ENCODE results near the gene SMYD3.

SMYD3 gene

DNA sequence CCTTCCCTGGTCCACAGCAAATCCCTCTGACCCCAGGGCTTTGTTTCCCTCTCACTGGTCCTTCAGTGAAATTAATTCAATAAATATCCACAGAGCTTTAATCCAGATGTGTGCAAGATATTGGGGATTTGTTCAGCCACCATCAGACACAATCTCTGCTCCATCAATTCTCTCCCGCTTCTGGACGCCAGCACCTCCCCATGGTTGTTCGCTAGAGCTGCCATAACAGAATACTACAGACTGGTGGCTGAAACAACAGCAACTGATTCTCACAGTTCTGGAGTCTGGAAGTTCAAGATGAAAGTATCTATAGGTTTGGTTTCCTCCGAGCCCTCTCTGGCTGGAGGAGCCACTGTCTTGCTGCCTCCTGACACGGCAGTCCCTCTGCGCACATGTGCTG lies 303.9 kb downstream of the SMYD3 start:
- no peaks in the 10 kb centered on the region for H3K9me3 ChIP-seq (ENCODE audit: control insufficient read depth in 1 of 2, low read length in 2 of 2)
- no peaks in the 10 kb centered on the region for H3K27me3 ChIP-seq (ENCODE audit: low read depth, low read length)
- H3K27ac ChIP-seq (ENCODE audit: low read length) = no peak overlapping the region
- no peak overlapping the region for H3K4me3 ChIP-seq (ENCODE audit: low read depth in 1 of 2, low read length in 2 of 2)
- H3K36me3 ChIP-seq (ENCODE audit: control insufficient read depth in 1 of 2, insufficient read depth in 2 of 2, low read length in 2 of 2) = no peaks in the 10 kb centered on the region
- peaks cover 0 to 9% of the 10 kb centered on the region in 2 donors for H3K4me1 ChIP-seq (ENCODE audit: control insufficient read depth in 1 of 2, insufficient read depth in 2 of 2, low read length in 2 of 2)

DNA sequence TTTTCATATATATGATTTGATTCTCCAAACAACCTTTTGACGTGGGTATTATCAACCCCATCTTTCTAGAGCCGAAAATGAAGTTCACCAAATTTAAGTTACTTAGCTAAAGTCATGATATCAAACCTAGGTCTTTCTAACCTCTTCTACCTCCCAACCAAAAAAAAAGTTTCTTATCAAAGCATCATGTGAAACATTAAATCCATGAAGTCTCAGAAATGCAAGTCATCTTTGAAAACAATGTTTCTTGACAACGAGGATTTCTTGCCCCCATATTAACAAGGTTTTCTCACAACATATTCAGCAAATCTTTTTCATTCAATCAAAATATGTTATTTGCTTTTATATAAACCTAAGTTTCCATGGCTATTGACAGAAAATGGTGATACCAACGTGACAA lies 306.3 kb downstream of the SMYD3 start:
- Histone ChIP-seq H3K4me3 (ENCODE audit: low read depth in 1 of 2, low read length in 2 of 2) (no peak overlapping the region), H3K27me3 (ENCODE audit: low read depth, low read length) (no peaks in the 10 kb centered on the region), H3K27ac (ENCODE audit: low read length) (no peak overlapping the region), H3K36me3 (ENCODE audit: control insufficient read depth in 1 of 2, insufficient read depth in 2 of 2, low read length in 2 of 2) (no peaks in the 10 kb centered on the region), H3K4me1 (ENCODE audit: control insufficient read depth in 1 of 2, insufficient read depth in 2 of 2, low read length in 2 of 2) (peaks cover 0 to 9% of the 10 kb centered on the region in 2 donors), H3K9me3 (ENCODE audit: control insufficient read depth in 1 of 2, low read length in 2 of 2) (no peaks in the 10 kb centered on the region)

DNA sequence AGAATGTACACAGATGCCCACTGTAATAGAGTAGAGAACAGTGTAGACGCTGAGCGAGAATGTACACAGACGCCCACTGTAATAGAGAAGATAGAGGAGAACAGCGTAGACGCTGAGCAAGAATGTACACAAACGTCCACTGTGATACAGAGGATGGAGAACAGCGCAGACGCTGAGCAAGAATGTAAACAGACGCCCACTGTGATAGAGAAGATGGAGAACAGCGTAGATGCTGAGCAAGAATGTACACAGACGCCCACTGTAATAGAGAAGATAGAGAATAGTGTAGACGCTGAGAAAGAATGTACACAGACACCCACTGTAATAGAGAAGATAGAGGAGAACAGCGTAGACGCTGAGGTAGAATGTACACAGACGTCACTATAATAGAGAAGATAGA lies 306.9 kb downstream of the SMYD3 start:
- no peaks in the 10 kb centered on the region for H3K9me3 ChIP-seq (ENCODE audit: control insufficient read depth in 1 of 2, low read length in 2 of 2)
- no peak overlapping the region for H3K27ac ChIP-seq (ENCODE audit: low read length)
- peaks cover 0 to 9% of the 10 kb centered on the region in 2 donors for H3K4me1 ChIP-seq (ENCODE audit: control insufficient read depth in 1 of 2, insufficient read depth in 2 of 2, low read length in 2 of 2)
- no peaks in the 10 kb centered on the region for H3K27me3 ChIP-seq (ENCODE audit: low read depth, low read length)
- no peak overlapping the region for H3K4me3 ChIP-seq (ENCODE audit: low read depth in 1 of 2, low read length in 2 of 2)
- H3K36me3 ChIP-seq (ENCODE audit: control insufficient read depth in 1 of 2, insufficient read depth in 2 of 2, low read length in 2 of 2) = no peaks in the 10 kb centered on the region

DNA sequence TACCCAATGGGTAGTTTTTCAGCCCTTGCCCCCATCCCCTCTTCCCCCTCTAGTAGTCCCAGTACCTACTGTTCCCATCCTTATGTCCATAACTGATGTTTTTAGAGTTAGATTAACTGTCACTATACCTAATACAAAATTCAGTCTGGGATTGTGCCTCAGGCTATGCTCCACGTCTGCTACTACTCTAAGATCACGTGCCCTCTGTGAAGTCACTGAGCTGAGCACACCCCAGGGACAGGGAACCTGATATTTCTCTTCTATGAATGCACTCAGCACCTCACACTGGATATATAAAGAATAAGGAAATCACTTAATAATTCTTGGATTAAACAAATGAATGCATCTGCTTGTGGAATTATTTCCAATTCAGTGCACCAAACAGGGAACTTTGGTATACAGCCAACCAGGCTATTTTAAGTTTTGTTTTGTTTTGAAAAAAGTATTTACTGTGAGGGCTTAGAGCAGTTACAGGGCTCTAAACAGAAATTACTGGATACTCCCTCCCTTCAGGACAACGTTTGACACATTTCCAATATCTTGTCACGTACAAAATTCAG lies 307.9 kb downstream of the SMYD3 start:
- no peaks in the 10 kb centered on the region for H3K36me3 ChIP-seq (ENCODE audit: control insufficient read depth in 1 of 2, insufficient read depth in 2 of 2, low read length in 2 of 2)
- H3K9me3 ChIP-seq (ENCODE audit: control insufficient read depth in 1 of 2, low read length in 2 of 2) = no peaks in the 10 kb centered on the region
- H3K4me3 ChIP-seq (ENCODE audit: low read depth in 1 of 2, low read length in 2 of 2) = no peak overlapping the region
- no peaks in the 10 kb centered on the region for H3K27me3 ChIP-seq (ENCODE audit: low read depth, low read length)
- no peak overlapping the region for H3K27ac ChIP-seq (ENCODE audit: low read length)
- peaks cover 0 to 9% of the 10 kb centered on the region in 2 donors for H3K4me1 ChIP-seq (ENCODE audit: control insufficient read depth in 1 of 2, insufficient read depth in 2 of 2, low read length in 2 of 2)

DNA sequence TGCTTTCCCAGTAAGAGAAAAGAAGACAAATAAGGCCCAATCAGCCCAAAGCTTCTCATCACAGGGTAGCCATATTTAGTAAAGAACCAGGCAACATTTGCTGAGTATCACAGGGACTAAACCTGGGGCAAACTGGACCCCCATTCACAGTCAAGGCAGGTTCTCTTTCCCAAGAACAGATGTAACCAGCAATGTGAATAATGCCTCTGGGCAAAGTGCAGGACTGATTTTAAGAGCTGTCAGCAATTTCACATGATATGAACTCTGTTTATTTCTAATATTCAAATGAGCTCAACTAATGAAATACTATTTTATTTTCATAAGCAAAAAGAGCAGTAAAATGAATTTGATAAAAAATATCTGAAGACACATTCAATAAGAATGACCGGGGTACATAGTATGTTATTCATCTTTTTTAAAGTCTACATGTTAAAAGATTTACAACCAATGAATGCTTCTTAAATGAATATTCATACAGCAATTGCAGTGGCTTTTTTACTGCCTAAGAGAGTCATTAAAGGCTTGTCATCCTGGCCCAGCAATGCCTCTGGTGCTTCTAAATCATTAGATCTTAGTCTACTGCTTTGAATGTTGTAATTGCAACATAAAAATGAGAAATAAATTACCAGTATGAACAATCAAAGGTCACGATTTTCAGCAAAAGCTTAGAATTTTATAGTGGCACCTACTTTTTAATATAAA lies 308.8 kb downstream of the SMYD3 start:
- no peaks in the 10 kb centered on the region for H3K36me3 ChIP-seq (ENCODE audit: control insufficient read depth in 1 of 2, insufficient read depth in 2 of 2, low read length in 2 of 2)
- no peak overlapping the region for H3K27ac ChIP-seq (ENCODE audit: low read length)
- H3K9me3 ChIP-seq (ENCODE audit: control insufficient read depth in 1 of 2, low read length in 2 of 2) = no peaks in the 10 kb centered on the region
- H3K4me1 ChIP-seq (ENCODE audit: control insufficient read depth in 1 of 2, insufficient read depth in 2 of 2, low read length in 2 of 2) = peaks cover 0 to 9% of the 10 kb centered on the region in 2 donors
- no peak overlapping the region for H3K4me3 ChIP-seq (ENCODE audit: low read depth in 1 of 2, low read length in 2 of 2)
- no peaks in the 10 kb centered on the region for H3K27me3 ChIP-seq (ENCODE audit: low read depth, low read length)

DNA sequence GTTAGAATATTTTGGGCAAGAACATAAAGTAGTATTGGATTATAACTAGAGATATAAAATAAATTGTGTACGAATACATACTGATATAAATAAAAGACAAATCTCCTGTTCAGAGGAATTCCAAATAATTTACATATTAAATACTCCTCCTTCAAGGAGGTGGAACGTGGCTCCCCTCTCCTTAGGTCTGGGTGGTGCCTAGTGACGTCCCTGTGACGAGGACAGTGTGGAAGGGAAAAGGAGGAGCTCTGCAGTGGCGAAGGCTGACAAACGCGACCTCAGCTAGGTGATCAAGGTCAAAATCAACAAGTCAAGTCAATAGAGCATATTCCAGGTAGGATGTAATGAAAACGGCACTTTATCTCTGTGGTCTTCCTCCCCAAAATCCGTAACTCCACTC lies 310.0 kb downstream of the SMYD3 start:
- Histone ChIP-seq H3K4me3 (ENCODE audit: low read depth in 1 of 2, low read length in 2 of 2) (no peak overlapping the region), H3K27me3 (ENCODE audit: low read depth, low read length) (no peaks in the 10 kb centered on the region), H3K36me3 (ENCODE audit: control insufficient read depth in 1 of 2, insufficient read depth in 2 of 2, low read length in 2 of 2) (no peaks in the 10 kb centered on the region), H3K4me1 (ENCODE audit: control insufficient read depth in 1 of 2, insufficient read depth in 2 of 2, low read length in 2 of 2) (peaks cover 0 to 9% of the 10 kb centered on the region in 2 donors), H3K9me3 (ENCODE audit: control insufficient read depth in 1 of 2, low read length in 2 of 2) (no peaks in the 10 kb centered on the region), H3K27ac (ENCODE audit: low read length) (no peak overlapping the region)

DNA sequence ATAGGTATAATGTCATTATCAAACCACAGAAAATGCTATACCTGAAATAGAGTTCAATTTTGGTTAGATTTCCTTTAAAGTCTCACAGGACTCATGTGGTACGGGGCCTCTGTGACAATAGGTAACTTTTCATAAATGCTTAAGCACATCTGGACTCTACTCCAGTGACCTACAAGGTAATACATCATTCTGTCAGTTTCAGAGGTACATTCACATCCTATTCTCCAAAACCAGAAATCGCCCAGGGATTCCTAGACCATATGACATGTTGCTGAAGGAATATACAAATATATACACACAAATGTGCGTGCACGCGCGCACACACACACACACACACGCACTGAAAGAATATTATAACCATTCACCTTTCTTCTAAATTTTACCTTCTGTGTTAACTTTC lies 311.8 kb downstream of the SMYD3 start:
- Histone ChIP-seq H3K4me1 (ENCODE audit: control insufficient read depth in 1 of 2, insufficient read depth in 2 of 2, low read length in 2 of 2) (peaks cover 0 to 9% of the 10 kb centered on the region in 2 donors), H3K27me3 (ENCODE audit: low read depth, low read length) (no peaks in the 10 kb centered on the region), H3K9me3 (ENCODE audit: control insufficient read depth in 1 of 2, low read length in 2 of 2) (no peaks in the 10 kb centered on the region), H3K4me3 (ENCODE audit: low read depth in 1 of 2, low read length in 2 of 2) (no peak overlapping the region), H3K36me3 (ENCODE audit: control insufficient read depth in 1 of 2, insufficient read depth in 2 of 2, low read length in 2 of 2) (no peaks in the 10 kb centered on the region), H3K27ac (ENCODE audit: low read length) (no peak overlapping the region)

DNA sequence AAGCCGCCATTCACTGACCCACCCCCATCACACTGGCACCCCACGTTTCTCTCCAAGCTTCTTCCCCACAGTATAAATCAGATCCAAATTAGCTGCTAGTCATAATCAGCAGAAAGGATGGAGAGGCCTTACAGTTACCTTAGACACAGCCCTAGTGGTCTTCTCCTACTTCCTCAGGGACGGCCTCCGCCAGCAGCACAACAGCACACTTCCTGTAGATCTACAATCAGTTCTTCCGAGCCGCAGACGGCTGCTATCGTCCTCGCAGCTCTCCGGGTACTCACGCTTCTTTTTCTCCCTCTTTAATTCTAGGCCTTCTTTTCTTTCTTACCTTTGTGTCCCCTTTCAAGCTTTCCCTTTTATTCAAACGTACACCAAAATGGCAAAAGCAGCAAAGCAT lies 313.5 kb downstream of the SMYD3 start:
- no peaks in the 10 kb centered on the region for H3K36me3 ChIP-seq (ENCODE audit: control insufficient read depth in 1 of 2, insufficient read depth in 2 of 2, low read length in 2 of 2)
- no peak overlapping the region for H3K27ac ChIP-seq (ENCODE audit: low read length)
- H3K9me3 ChIP-seq (ENCODE audit: control insufficient read depth in 1 of 2, low read length in 2 of 2) = no peaks in the 10 kb centered on the region
- no peak overlapping the region for H3K4me3 ChIP-seq (ENCODE audit: low read depth in 1 of 2, low read length in 2 of 2)
- no peaks in the 10 kb centered on the region for H3K27me3 ChIP-seq (ENCODE audit: low read depth, low read length)
- no peaks in the 10 kb centered on the region for H3K4me1 ChIP-seq (ENCODE audit: control insufficient read depth in 1 of 2, insufficient read depth in 2 of 2, low read length in 2 of 2)

DNA sequence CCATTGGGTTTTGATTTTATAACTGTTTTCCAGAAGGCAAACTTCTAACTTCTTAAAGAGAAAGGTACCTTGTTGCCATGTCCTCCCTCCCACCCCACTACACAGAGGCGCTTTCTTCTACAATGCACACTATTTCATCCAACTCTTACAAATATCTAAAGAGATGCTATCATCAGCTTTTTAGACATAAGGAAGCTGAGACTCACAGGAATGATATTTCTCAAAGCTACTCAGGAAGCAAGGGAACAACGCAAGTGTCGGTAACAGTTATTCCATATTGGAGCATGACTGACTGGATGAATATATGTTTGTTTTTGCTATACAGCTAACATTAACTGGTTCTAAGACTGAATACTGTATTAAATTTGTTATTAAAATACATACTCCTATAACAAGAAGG lies 318.0 kb downstream of the SMYD3 start:
- H3K27me3 ChIP-seq (ENCODE audit: low read depth, low read length) = no peaks in the 10 kb centered on the region
- no peak overlapping the region for H3K4me3 ChIP-seq (ENCODE audit: low read depth in 1 of 2, low read length in 2 of 2)
- H3K27ac ChIP-seq (ENCODE audit: low read length) = no peak overlapping the region
- no peaks in the 10 kb centered on the region for H3K9me3 ChIP-seq (ENCODE audit: control insufficient read depth in 1 of 2, low read length in 2 of 2)
- H3K4me1 ChIP-seq (ENCODE audit: control insufficient read depth in 1 of 2, insufficient read depth in 2 of 2, low read length in 2 of 2) = no peaks in the 10 kb centered on the region
- no peaks in the 10 kb centered on the region for H3K36me3 ChIP-seq (ENCODE audit: control insufficient read depth in 1 of 2, insufficient read depth in 2 of 2, low read length in 2 of 2)

DNA sequence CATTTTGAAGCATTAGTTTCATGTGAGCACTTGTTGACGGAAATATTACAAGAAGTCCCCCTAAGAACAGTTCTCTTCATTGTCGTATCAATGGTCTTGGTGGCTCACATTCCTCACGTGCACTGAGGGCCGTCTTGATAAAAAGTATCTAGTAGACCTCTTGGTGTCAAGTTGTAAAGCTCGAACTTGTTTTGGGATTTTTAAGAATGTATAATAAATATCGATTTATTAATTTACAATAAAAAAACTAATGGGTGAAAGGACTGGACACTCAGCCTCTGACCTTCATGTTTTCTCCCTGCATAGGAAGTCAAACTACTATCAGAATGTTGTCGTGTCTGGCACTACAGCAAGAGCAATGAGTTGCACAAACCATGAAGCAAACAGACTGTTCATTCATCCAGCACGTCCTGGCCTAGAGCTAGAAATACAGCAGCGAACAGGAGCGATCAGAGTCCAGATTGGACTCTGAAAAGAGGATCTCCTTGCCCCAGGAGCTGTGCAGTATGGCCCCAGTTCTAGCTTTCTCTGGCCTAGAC lies 319.2 kb downstream of the SMYD3 start:
- no peak overlapping the region for H3K4me3 ChIP-seq (ENCODE audit: low read depth in 1 of 2, low read length in 2 of 2)
- H3K27ac ChIP-seq (ENCODE audit: low read length) = no peak overlapping the region
- no peaks in the 10 kb centered on the region for H3K9me3 ChIP-seq (ENCODE audit: control insufficient read depth in 1 of 2, low read length in 2 of 2)
- no peaks in the 10 kb centered on the region for H3K36me3 ChIP-seq (ENCODE audit: control insufficient read depth in 1 of 2, insufficient read depth in 2 of 2, low read length in 2 of 2)
- no peaks in the 10 kb centered on the region for H3K4me1 ChIP-seq (ENCODE audit: control insufficient read depth in 1 of 2, insufficient read depth in 2 of 2, low read length in 2 of 2)
- H3K27me3 ChIP-seq (ENCODE audit: low read depth, low read length) = no peaks in the 10 kb centered on the region

DNA sequence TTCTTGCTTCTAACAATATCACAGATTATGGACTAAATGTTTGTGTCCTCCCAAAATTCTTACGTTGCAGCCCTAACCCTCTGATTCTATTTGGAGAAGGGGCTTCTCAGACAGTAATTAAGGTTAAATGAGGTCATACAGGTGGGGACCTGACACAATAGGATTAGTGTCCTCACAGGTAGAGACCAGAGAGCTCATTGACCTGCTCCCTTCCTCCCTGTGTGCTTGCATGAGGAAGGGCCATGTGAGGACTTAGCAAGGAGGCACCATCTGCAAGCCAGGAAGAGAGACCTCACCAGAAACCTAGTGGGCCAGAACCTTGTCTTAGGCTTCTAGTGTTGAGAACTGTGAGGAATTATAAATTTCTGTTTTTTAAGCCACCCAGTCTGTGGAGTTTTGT lies 322.6 kb downstream of the SMYD3 start:
- Histone ChIP-seq H3K4me1 (ENCODE audit: control insufficient read depth in 1 of 2, insufficient read depth in 2 of 2, low read length in 2 of 2) (no peaks in the 10 kb centered on the region), H3K27me3 (ENCODE audit: low read depth, low read length) (no peaks in the 10 kb centered on the region), H3K36me3 (ENCODE audit: control insufficient read depth in 1 of 2, insufficient read depth in 2 of 2, low read length in 2 of 2) (no peaks in the 10 kb centered on the region), H3K4me3 (ENCODE audit: low read depth in 1 of 2, low read length in 2 of 2) (no peak overlapping the region), H3K9me3 (ENCODE audit: control insufficient read depth in 1 of 2, low read length in 2 of 2) (no peaks in the 10 kb centered on the region), H3K27ac (ENCODE audit: low read length) (no peak overlapping the region)

Data from muscle layer of duodenum (tissue), 2 donors.